GM12801 (cell line): ENCODE results near the gene LNPK.

ENCODE experiments used
- CTCF ChIP-seq: IDR thresholded peaks from one replicate; pipeline ENCODE4 v1.5.1; 2011; ENCODE audit warnings: control low read depth; ENCODE audit not compliant: insufficient read length; ENCODE audit errors: extremely low read depth

LNPK gene

GRCh38 chr2:176001281-176001915, 669 bp downstream of the LNPK start:
- TF ChIP-seq CTCF = no peak

GRCh38 chr2:175999283-175999819, 2.7 kb downstream of the LNPK start:
- TF ChIP-seq CTCF = no peak

- no peak for TF ChIP-seq CTCF
Measured at GRCh38 chr2:175990099-175990498, 12.0 kb downstream of the LNPK start.

- TF ChIP-seq CTCF = no peak
Measured at GRCh38 chr2:175984846-175985245, 17.2 kb downstream of the LNPK start.

- no peak for TF ChIP-seq CTCF
Measured at GRCh38 chr2:175981551-175981950, 20.5 kb downstream of the LNPK start.

- no peak for TF ChIP-seq CTCF
Measured at GRCh38 chr2:175976391-175977157, 25.5 kb downstream of the LNPK start.

- TF ChIP-seq CTCF = no peak
Measured at GRCh38 chr2:175973373-175973772, 28.7 kb downstream of the LNPK start.
